Duodenal mucosa (tissue), 2 donors: ENCODE data around the gene ZNF304.
"Not testable (repeated sequence)": the region's sequence is repeated elsewhere in the genome, so short reads cannot be mapped to it uniquely, and the experiment has no call there.

Experiments
- H3K27ac ChIP-seq: one replicate; pipeline ENCODE4 v1.7.0; 2013; ENCODE audit warnings: low read depth, low read length
- H3K27me3 ChIP-seq, 2 donors: one replicate each; pipeline ENCODE4 v1.7.0; 2013; ENCODE audit warnings: low read length in 2 of 2, control low read depth in 1 of 2; ENCODE audit not compliant: insufficient read depth in 2 of 2, control insufficient read depth in 1 of 2
- H3K36me3 ChIP-seq, 2 donors: one replicate each; pipeline ENCODE4 v1.7.0; 2013; ENCODE audit warnings: low read length in 2 of 2, control low read depth in 1 of 2; ENCODE audit not compliant: insufficient read depth in 2 of 2, control insufficient read depth in 1 of 2
- H3K4me1 ChIP-seq, 2 donors: one replicate each; pipeline ENCODE4 v1.7.0; 2013; ENCODE audit warnings: low read length in 2 of 2, control low read depth in 1 of 2; ENCODE audit not compliant: insufficient read depth in 2 of 2, control insufficient read depth in 1 of 2
- H3K4me3 ChIP-seq, 2 donors: one replicate each; pipeline ENCODE4 v1.7.0; 2013; ENCODE audit warnings: low read length in 2 of 2, low read depth in 1 of 2
- H3K9ac ChIP-seq, 2 donors: one replicate each; pipeline ENCODE4 v1.7.0; 2013; ENCODE audit warnings: low read length in 2 of 2, low read depth in 1 of 2
- H3K9me3 ChIP-seq, 2 donors: one replicate each; pipeline ENCODE4 v1.7.0; 2013; ENCODE audit warnings: low read length in 2 of 2, control low read depth in 1 of 2; ENCODE audit not compliant: control insufficient read depth in 1 of 2

Gene ZNF304

GRCh38 chr19:57355916-57356315, 4.8 kb downstream of the ZNF304 start:
- peaks cover 46 to 62% of the 10 kb centered on the region in 2 donors for H3K9me3 ChIP-seq
- peaks cover 12 to 17% of the 10 kb centered on the region in 2 donors for H3K4me1 ChIP-seq
- H3K36me3 ChIP-seq: peaks cover 44 to 60% of the 10 kb centered on the region in 2 donors
- no peak overlapping the region for H3K9ac ChIP-seq
- no peaks in the 10 kb centered on the region for H3K27me3 ChIP-seq
- no peak overlapping the region for H3K4me3 ChIP-seq
- no peak overlapping the region for H3K27ac ChIP-seq

DNA sequence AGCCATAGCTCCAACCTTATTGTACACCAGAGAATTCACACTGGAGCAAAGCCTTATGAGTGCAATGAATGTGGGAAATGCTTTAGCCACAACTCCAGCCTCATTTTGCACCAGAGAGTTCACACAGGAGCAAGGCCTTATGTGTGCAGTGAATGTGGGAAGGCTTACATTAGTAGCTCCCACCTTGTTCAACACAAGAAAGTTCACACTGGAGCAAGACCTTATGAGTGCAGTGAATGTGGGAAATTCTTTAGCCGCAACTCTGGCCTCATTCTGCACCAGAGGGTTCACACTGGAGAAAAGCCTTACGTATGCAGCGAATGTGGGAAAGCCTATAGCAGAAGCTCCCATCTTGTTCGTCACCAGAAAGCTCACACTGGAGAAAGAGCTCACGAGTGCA, 6.3 kb downstream of the ZNF304 start:
- no peak overlapping the region for H3K27ac ChIP-seq
- peaks cover 46 to 62% of the 10 kb centered on the region in 2 donors for H3K9me3 ChIP-seq
- peaks cover 4 to 6% of the 10 kb centered on the region in 2 donors for H3K4me1 ChIP-seq
- H3K9ac ChIP-seq: no peak overlapping the region
- peak overlapping the region in 1 of 2 donors; percentile 19 for H3K4me3 ChIP-seq
- peaks cover 44 to 60% of the 10 kb centered on the region in 2 donors for H3K36me3 ChIP-seq
- no peaks in the 10 kb centered on the region for H3K27me3 ChIP-seq

- no peak overlapping the region for H3K4me3 ChIP-seq
- no peak overlapping the region for H3K9ac ChIP-seq
- H3K4me1 ChIP-seq: peaks cover 4 to 6% of the 10 kb centered on the region in 2 donors
- H3K27me3 ChIP-seq: no peaks in the 10 kb centered on the region
- H3K27ac ChIP-seq: no peak overlapping the region
- H3K9me3 ChIP-seq: peaks cover 38 to 47% of the 10 kb centered on the region in 2 donors
- H3K36me3 ChIP-seq: peaks cover 40 to 48% of the 10 kb centered on the region in 2 donors
Measured at GRCh38 chr19:57359300-57359699, 8.2 kb downstream of the ZNF304 start.

GRCh38 chr19:57362419-57362818, 11.3 kb downstream of the ZNF304 start:
- Histone ChIP-seq H3K9me3 (peaks cover 20 to 25% of the 10 kb centered on the region in 2 donors), H3K9ac (peak overlapping the region in 1 of 2 donors; percentile 68), H3K36me3 (peaks cover 9 to 19% of the 10 kb centered on the region in 2 donors), H3K4me3 (peak overlapping the region; percentile 82 to 91), H3K27me3 (no peaks in the 10 kb centered on the region), H3K4me1 (peaks cover 4 to 6% of the 10 kb centered on the region in 2 donors), H3K27ac (no peak overlapping the region)

DNA sequence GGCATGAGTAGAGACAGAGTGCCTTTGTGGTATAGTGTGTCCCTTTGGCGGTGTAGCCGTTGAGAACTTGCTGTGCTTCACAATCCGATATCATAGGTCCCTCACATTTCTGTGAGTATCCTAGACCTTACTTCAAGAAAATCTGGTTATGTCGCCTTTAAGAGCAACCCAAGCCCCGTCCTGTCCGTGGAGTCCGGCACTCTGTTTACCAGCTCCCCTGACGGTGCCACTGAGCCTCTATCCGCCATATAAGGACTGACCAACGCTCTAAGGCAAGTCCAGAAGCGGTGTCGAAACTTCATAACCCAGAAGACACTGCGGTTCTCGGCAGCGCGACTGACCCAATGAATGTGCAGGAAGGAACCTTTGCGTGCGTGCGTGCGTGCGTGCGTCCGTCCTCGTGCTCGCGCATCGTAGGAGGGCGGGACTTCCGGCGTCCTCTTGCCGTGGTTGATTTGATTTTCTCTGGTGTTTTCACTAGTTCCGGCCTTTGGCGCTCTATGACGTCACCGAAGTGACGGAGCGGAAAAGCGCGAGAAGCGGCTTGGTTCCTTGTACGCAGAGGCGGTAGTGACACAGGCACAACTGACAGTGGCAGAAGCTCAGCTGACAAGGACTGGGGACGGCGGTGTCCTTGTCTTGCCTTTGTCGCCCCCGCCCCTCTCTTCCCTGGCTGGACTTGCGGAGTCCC, 12.1 kb downstream of the ZNF304 start, which contains the start of the genes TRAPPC2B and ZNF547:
Gene TRAPPC2B (plus strand): TSS at position 555 of the 691 bp plus-strand sequence. CDS start 1,283 bp downstream, outside the sequence.
Gene ZNF547 (plus strand): TSS at position 555 of the 691 bp plus-strand sequence. CDS start 5,005 bp downstream, outside the sequence.
- H3K27ac ChIP-seq: peak within 1 kb of the TSS; percentile 94
- H3K9ac ChIP-seq: peak within 1 kb of the TSS; percentile 64 to 68
- H3K4me3 ChIP-seq: peak within 1 kb of the TSS; percentile 82 to 91
- H3K27me3 ChIP-seq: no peaks in the 10 kb centered on the region
- peaks cover 4 to 6% of the 10 kb centered on the region in 2 donors for H3K4me1 ChIP-seq
- peaks cover 14 to 17% of the 10 kb centered on the region in 2 donors for H3K9me3 ChIP-seq
- peaks cover 3 to 13% of the 10 kb centered on the region in 2 donors for H3K36me3 ChIP-seq

DNA sequence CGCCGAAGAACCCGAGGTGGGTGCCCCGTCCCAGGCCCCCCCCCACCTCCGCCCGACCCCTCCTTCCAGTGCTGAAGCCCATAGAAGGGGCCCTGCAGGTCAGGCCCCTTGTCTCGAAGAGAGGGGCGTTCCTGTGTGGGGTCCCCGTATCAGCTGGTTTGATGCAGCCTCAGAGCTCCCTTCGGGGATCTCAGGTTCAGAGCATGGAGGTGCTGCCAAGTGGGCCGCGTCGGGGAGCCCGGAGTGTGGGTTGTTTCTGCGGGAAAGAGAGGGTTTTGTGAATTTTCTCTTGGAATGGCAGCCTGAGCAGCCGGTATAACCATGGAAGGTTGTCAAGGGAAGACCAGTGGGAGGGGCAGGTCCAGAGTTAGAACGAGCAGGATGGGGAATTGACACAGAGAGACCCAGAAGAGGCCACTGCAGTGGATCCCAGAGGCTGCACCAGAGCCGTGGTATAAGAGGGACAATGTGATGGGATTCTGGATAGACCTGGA, 12.7 kb downstream of the ZNF304 start:
- Histone ChIP-seq H3K27ac (peak overlapping the region; percentile 94), H3K9me3 (peaks cover 10 to 12% of the 10 kb centered on the region in 2 donors), H3K4me3 (peak overlapping the region; percentile 82 to 91), H3K4me1 (peaks cover 4 to 6% of the 10 kb centered on the region in 2 donors), H3K27me3 (no peaks in the 10 kb centered on the region), H3K9ac (peak overlapping the region; percentile 64 to 68), H3K36me3 (peaks cover 1 to 7% of the 10 kb centered on the region in 2 donors)

GRCh38 chr19:57366776-57367175, 15.7 kb downstream of the ZNF304 start:
- peaks cover 0 to 10% of the 10 kb centered on the region in 2 donors for H3K36me3 ChIP-seq
- no peak overlapping the region for H3K4me3 ChIP-seq
- peaks cover 3 to 6% of the 10 kb centered on the region in 2 donors for H3K9me3 ChIP-seq
- H3K9ac ChIP-seq: no peak overlapping the region
- H3K4me1 ChIP-seq: peaks cover 4 to 6% of the 10 kb centered on the region in 2 donors
- no peak overlapping the region for H3K27ac ChIP-seq
- H3K27me3 ChIP-seq: no peaks in the 10 kb centered on the region

- Histone ChIP-seq H3K9me3 (peaks cover 36 to 37% of the 10 kb centered on the region in 2 donors), H3K27ac (no peak overlapping the region), H3K36me3 (peaks cover 24 to 56% of the 10 kb centered on the region in 2 donors), H3K9ac (no peak overlapping the region), H3K4me1 (no peaks in the 10 kb centered on the region), H3K4me3 (no peak overlapping the region), H3K27me3 (no peaks in the 10 kb centered on the region)
Measured at GRCh38 chr19:57374179-57374578, 23.1 kb downstream of the ZNF304 start.

- H3K27me3 ChIP-seq, H3K9ac ChIP-seq, H3K4me1 ChIP-seq, H3K27ac ChIP-seq, H3K4me3 ChIP-seq: not testable (repeated sequence)
- Histone ChIP-seq H3K9me3 (peaks cover 40 to 42% of the 10 kb centered on the region in 2 donors), H3K36me3 (peaks cover 24 to 56% of the 10 kb centered on the region in 2 donors)
Measured at GRCh38 chr19:57374647-57375046, 23.6 kb downstream of the ZNF304 start.

DNA sequence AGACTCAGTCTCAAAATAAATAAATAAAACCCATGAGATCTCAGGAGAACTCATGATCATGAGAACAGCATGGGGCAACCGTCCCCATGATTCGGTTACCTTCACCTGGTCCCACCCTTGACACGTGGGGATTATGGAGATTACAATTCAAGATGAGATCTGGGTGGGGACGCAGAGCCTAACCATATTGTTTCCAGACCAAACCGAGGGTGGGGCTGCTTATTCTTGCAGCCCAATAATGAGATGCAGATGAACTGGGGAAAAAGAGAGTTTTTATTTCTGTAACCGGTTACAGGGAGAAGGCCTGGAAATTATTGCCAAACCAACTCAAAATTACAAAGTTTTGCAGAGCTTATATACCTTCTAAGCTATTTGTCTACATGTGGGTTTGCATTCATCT, 25.1 kb downstream of the ZNF304 start:
- no peak overlapping the region for H3K9ac ChIP-seq
- H3K4me1 ChIP-seq: no peaks in the 10 kb centered on the region
- peaks cover 46 to 48% of the 10 kb centered on the region in 2 donors for H3K9me3 ChIP-seq
- H3K36me3 ChIP-seq: peaks cover 24 to 56% of the 10 kb centered on the region in 2 donors
- no peaks in the 10 kb centered on the region for H3K27me3 ChIP-seq
- no peak overlapping the region for H3K27ac ChIP-seq
- no peak overlapping the region for H3K4me3 ChIP-seq
